ENCODE data around the gene TBC1D32. TPM values are rescaled to one million over a fixed set of nuclear protein-coding genes. Genes with fewer than 3 reads are reported as not detected.
"Not testable (repeated sequence)": the region's sequence is repeated elsewhere in the genome, so short reads cannot be mapped to it uniquely, and the experiment has no call there.

The TBC1D32 gene, protein sequence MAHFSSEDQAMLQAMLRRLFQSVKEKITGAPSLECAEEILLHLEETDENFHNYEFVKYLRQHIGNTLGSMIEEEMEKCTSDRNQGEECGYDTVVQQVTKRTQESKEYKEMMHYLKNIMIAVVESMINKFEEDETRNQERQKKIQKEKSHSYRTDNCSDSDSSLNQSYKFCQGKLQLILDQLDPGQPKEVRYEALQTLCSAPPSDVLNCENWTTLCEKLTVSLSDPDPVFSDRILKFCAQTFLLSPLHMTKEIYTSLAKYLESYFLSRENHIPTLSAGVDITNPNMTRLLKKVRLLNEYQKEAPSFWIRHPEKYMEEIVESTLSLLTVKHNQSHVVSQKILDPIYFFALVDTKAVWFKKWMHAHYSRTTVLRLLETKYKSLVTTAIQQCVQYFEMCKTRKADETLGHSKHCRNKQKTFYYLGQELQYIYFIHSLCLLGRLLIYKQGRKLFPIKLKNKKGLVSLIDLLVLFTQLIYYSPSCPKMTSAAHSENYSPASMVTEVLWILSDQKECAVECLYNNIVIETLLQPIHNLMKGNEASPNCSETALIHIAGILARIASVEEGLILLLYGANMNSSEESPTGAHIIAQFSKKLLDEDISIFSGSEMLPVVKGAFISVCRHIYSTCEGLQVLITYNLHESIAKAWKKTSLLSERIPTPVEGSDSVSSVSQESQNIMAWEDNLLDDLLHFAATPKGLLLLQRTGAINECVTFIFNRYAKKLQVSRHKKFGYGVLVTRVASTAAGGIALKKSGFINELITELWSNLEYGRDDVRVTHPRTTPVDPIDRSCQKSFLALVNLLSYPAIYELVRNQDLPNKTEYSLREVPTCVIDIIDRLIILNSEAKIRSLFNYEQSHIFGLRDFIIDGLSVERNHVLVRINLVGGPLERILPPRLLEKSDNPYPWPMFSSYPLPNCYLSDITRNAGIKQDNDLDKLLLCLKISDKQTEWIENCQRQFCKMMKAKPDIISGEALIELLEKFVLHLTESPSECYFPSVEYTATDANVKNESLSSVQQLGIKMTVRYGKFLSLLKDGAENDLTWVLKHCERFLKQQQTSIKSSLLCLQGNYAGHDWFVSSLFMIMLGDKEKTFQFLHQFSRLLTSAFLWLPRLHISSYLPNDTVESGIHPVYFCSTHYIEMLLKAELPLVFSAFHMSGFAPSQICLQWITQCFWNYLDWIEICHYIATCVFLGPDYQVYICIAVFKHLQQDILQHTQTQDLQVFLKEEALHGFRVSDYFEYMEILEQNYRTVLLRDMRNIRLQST
- polyA plus RNA-seq (ENCODE audit: insufficient read length in 4 of 4), result 10 to 100 TPM; 12.1 to 17.5 (median 15.9) TPM

DNA sequence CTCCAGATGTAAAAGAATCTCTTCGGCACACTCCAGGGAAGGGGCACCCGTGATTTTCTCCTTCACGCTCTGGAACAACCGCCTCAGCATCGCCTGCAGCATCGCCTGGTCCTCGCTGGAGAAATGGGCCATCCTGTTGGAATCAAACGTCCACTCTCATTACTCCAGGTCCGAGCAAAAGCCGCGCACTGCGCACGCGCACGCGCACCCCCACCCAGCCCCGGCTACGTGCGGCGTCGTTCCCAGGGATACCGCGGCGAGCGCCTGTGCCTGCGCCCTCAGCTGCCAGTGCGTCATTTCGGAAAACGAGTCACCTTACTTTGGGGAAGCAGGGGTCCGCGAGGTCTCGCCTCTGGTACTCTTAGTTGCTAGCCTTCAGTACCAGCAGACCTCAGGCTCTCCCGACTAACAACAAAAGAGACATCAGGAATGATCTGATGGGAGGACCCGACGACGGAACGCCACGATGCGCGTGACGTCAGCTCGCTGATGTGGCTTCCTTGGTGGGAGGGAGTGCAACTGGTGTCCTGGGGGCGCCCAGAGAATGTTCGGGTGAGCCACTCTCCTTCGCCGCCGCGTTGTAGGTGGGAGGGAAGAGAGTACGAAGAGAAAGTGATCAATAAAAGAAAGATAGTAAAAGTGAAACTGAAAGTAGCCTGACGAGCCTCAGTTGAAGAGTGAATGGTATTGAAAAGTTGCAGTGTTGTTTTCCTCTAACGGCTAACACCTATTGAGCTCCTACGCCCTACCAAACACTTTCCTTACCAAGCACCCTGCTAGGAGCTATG is at the start of gene TBC1D32:
TSS of gene TBC1D32 (minus strand) at position 182 of the 788 bp plus-strand sequence. CDS start at position 132, 50 bp downstream.
- DNase-seq (ENCODE audit: low read depth in 4 of 4, low spot score in 3 of 4), result peak; percentile 82 to 95 (median 86)

DNA sequence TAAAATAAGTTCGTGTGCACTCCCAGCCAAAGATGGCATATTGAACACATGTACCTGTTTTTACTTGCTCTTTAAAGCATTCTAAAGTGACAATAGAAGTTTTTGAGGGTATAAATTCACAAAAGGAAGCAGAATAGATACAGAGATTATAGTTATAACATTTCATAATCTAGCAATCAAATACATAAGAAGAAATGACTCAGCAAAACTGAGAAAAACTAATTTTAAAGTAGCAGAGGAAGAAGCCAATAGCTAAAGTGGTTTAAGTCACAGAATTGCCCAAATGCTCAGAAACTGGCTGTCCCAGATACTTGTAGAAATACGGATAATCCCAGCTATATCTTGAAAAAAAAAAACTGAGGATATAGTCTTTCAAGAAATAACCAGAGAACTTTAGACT is 49.2 kb upstream of the TBC1D32 start:
- DNase-seq (ENCODE audit: low read depth in 4 of 4, low spot score in 3 of 4), result no peak

- DNase-seq (ENCODE audit: low read depth in 4 of 4, low spot score in 3 of 4), result peak in 2 of 4 donors; percentile 7 to 14
Measured at GRCh38 chr6:121382467-121383121, 48.3 kb upstream of the TBC1D32 start.

DNA sequence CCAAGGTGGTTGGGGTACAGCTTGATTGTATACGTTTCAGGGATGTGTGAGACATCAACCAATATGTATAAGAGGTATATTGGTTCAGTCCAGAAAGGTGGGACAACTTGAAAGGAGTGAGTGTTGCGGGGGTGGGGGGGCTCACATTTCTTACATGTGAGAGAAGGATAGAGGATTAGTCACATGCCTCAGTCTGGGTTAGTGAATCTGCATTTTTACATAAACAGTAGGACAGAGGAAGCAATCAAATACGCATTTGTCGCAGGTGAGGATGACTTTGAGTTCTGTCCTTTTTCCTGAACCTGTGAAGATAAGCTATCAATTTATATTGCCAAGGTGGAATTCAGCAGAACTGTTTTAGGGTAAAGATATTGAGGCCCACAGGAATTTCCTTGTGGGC is 42.1 kb upstream of the TBC1D32 start:
- DNase-seq (ENCODE audit: low read depth in 4 of 4, low spot score in 3 of 4), result no peak

DNA sequence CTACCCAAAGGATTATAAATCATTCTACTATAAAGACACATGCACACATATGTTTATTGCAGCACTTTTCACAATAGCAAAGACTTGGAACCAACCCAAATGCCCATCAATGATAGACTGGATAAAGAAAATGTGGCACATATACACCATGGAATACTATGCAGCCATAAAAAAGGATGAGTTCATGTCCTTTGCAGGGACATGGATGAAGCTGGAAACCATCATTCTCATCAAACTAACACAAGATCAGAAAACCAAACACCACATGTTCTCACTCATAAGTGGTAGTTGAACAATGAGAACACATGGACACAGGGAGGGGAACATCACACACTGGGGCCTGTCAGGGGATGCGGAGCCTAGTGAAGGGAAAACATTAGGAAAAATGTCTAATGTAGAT is 39.9 kb upstream of the TBC1D32 start:
- not testable (repeated sequence) for DNase-seq (ENCODE audit: low read depth in 4 of 4, low spot score in 3 of 4)

GRCh38 chr6:121365536-121366521 is 31.5 kb upstream of the TBC1D32 start:
- DNase-seq (ENCODE audit: low read depth in 4 of 4, low spot score in 3 of 4), result no peak

DNA sequence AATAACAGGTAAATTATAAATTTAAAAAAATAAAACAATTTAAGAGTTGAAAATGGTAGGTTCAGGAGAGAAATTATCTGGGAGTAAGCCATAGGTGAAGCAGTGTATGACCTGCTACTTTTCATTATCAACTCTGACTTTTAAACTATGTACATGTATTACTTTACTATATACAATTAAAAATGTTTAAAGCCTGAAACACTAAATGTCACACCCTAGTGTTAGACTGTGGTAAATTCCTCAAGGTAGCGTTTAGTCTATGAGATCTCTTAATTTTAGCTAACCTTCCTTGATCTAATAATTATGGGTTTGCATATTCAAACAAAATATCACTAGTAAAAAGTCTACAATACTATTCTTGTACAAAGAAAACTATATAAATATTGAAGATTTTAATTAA is 22.3 kb upstream of the TBC1D32 start:
- no peak for DNase-seq (ENCODE audit: low read depth in 4 of 4, low spot score in 3 of 4)

GRCh38 chr6:121354764-121355163 is 20.5 kb upstream of the TBC1D32 start:
- no peak for DNase-seq (ENCODE audit: low read depth in 4 of 4, low spot score in 3 of 4)

GRCh38 chr6:121352941-121353340 is 18.7 kb upstream of the TBC1D32 start:
- no peak for DNase-seq (ENCODE audit: low read depth in 4 of 4, low spot score in 3 of 4)

DNA sequence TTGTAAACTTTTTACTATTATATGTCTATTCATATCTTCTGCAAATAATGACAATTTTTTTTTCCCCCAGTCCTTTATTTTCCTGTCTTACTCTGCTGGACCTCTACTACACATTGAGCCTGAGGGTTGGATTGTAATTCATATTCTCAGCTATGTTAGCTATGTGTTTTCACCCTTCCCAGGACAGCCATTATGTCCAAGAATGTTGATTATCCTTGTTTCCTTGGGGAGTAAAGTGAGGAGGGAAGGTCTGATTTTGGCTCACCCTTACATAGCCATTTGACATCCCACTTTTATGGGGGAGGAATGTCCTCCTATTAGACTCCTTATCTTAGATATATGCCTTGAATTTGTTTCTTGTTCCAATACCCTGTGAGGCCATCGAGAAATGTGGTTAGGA is 17.6 kb upstream of the TBC1D32 start:
- DNase-seq (ENCODE audit: low read depth in 4 of 4, low spot score in 3 of 4), result no peak

DNA sequence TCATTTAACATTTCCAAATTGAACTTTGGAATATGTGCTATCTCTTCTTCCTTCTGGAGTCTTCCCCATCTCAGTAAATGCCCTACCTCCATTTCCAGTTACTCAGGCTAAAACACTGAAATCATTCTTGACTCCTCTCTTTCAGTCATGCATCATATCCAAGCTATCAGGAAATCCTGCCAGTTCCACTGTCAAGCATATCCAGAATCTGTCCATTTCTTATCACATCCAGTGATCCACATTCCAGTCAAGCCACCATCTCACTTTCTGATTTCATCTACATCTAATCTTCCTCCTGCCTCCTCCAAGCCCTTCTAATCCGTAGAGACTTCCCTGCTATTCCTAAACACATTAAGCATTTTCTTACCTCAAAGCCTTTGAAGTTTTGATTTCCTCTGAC is 15.3 kb upstream of the TBC1D32 start:
- no peak for DNase-seq (ENCODE audit: low read depth in 4 of 4, low spot score in 3 of 4)

- no peak for DNase-seq (ENCODE audit: low read depth in 4 of 4, low spot score in 3 of 4)
Measured at GRCh38 chr6:121347484-121347883, 13.2 kb upstream of the TBC1D32 start.

- DNase-seq (ENCODE audit: low read depth in 4 of 4, low spot score in 3 of 4), result no peak
Measured at GRCh38 chr6:121344539-121344938, 10.3 kb upstream of the TBC1D32 start.

DNA sequence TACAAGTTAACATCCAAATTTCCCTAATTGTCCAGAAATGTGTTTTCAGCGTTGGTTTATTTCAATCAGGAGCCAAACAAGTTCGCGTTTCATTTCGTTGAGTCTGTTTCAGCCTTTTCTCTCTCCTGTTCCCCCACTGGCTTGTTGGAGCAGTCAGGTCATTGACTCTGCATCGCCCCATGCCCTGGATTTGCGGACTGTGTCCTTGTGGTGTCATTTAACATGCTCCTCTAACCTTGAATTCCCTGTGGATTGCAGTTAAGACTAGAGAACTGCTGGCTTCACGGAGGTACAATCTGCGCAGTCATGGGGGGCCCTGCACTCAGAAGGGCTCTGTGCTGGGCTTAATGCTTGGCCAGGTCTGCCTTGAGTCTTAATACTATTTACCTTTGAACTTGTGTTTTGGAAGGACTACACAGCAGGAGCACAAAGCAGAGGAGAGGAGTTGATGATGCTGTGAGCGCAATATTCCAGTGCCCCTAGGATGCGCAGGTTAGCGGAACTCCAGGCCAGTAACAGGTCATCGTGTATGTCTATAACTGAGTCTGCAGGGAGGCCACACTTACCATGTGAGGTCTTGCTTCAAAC is 5.5 kb upstream of the TBC1D32 start:
- DNase-seq (ENCODE audit: low read depth in 4 of 4, low spot score in 3 of 4), result no peak

GRCh38 chr6:121338956-121339355 is 4.7 kb upstream of the TBC1D32 start:
- peak in 3 of 4 donors; percentile 43 to 56 (median 44) for DNase-seq (ENCODE audit: low read depth in 4 of 4, low spot score in 3 of 4)

DNA sequence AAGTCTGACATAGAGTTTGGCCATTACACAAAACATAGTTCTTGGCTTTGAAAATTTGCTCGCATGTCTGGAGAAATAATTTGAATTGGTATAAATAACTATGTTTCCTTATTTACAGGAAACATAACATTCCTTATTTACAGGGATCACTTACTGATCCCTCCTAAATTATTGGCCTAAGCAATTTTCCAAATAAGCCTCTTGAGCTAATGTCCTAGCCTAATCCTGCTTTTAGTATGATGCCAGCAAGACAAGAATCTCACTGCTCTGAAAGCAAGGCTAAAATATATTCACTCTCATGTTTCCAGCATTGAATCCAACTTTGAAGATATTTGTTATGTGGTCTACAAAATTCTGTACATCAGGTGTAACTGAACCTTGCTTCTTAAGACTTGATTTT is 4.1 kb upstream of the TBC1D32 start:
- DNase-seq (ENCODE audit: low read depth in 4 of 4, low spot score in 3 of 4), result no peak

GRCh38 chr6:121335087-121336008 is 1.1 kb upstream of the TBC1D32 start:
- DNase-seq (ENCODE audit: low read depth in 4 of 4, low spot score in 3 of 4), result peak in 1 of 4 donors; percentile 51

All from right renal pelvis (tissue), 4 donors.